H9 (cell line): ENCODE results near the gene CHD9NB. TPM values are rescaled to one million over a fixed set of nuclear protein-coding genes. Genes with fewer than 3 reads are reported as not detected.

ENCODE experiments used
- DNase-seq: peaks from one replicate; pipeline ENCODE4 v3.0.0-alpha.2; 2017
- H2AFZ ChIP-seq: one replicate; pipeline ENCODE4 v1.6.1; 2013; ENCODE audit warnings: mild to moderate bottlenecking, low read length, control low read depth, moderate library complexity
- H2AK5ac ChIP-seq: 2 replicates; pipeline ENCODE4 v1.6.1; 2013; ENCODE audit warnings: low read length, control low read depth, mixed read lengths; ENCODE audit not compliant: insufficient read length
- H2BK120ac ChIP-seq: one replicate; pipeline ENCODE4 v1.6.1; 2013; ENCODE audit warnings: low read depth, mild to moderate bottlenecking, low read length, control low read depth, inconsistent platforms; ENCODE audit not compliant: poor library complexity, severe bottlenecking
- H2BK12ac ChIP-seq: 2 replicates; pipeline ENCODE4 v1.6.1; 2013; ENCODE audit warnings: low read length, control low read depth, mixed read lengths, low read depth; ENCODE audit not compliant: insufficient read length
- H2BK15ac ChIP-seq: 2 replicates; pipeline ENCODE4 v1.6.1; 2013; ENCODE audit warnings: low read depth, low read length, control low read depth
- H2BK20ac ChIP-seq: one replicate; pipeline ENCODE4 v1.6.1; 2013; ENCODE audit warnings: low read depth, mild to moderate bottlenecking, low read length, control low read depth, inconsistent platforms; ENCODE audit not compliant: poor library complexity, severe bottlenecking
- H2BK5ac ChIP-seq: 2 replicates; pipeline ENCODE4 v1.6.1; 2013; ENCODE audit warnings: low read length, control low read depth, mixed read lengths; ENCODE audit not compliant: insufficient read length
- H3K14ac ChIP-seq: 2 replicates; pipeline ENCODE4 v1.6.1; 2013; ENCODE audit warnings: low read length, control low read depth; ENCODE audit not compliant: insufficient read depth
- H3K18ac ChIP-seq: 2 replicates; pipeline ENCODE4 v1.6.1; 2013; ENCODE audit warnings: low read depth, mild to moderate bottlenecking, mixed read lengths, low read length, control low read depth; ENCODE audit not compliant: insufficient read length
- H3K23ac ChIP-seq: 2 replicates; pipeline ENCODE4 v1.6.1; 2013; ENCODE audit warnings: low read length, control low read depth, mixed read lengths, low read depth; ENCODE audit not compliant: insufficient read length
- H3K23me2 ChIP-seq: 2 replicates; pipeline ENCODE4 v1.6.1; 2013; ENCODE audit warnings: low read depth, mild to moderate bottlenecking, mixed read lengths, low read length, control low read depth; ENCODE audit not compliant: insufficient read length, poor library complexity, severe bottlenecking
- H3K27ac ChIP-seq: 2 replicates; pipeline ENCODE4 v1.5.1; 2013; ENCODE audit warnings: low read length, control low read depth, mixed read lengths, low read depth; ENCODE audit not compliant: insufficient read length
- H3K27me3 ChIP-seq: 2 replicates; pipeline ENCODE4 v1.6.1; 2013; ENCODE audit warnings: low read length, control low read depth, inconsistent platforms; ENCODE audit not compliant: insufficient read depth
- H3K4ac ChIP-seq: 2 replicates; pipeline ENCODE4 v1.6.1; 2013; ENCODE audit warnings: low read depth, mild to moderate bottlenecking, control low read depth, inconsistent platforms, low read length, moderate library complexity
- H3K4me1 ChIP-seq: 2 replicates; pipeline ENCODE4 v1.6.1; 2013; ENCODE audit warnings: low read length, control low read depth, inconsistent platforms; ENCODE audit not compliant: insufficient read depth
- H3K4me2 ChIP-seq: 2 replicates; pipeline ENCODE4 v1.6.1; 2013; ENCODE audit warnings: low read length, control low read depth, mixed read lengths; ENCODE audit not compliant: insufficient read length, insufficient read depth
- H3K56ac ChIP-seq: 2 replicates; pipeline ENCODE4 v1.6.1; 2013; ENCODE audit warnings: low read depth, mild to moderate bottlenecking, mixed read lengths, low read length, control low read depth; ENCODE audit not compliant: insufficient read length
- H3K79me1 ChIP-seq: 2 replicates; pipeline ENCODE4 v1.6.1; 2013; ENCODE audit warnings: low read depth, mild to moderate bottlenecking, moderate library complexity, low read length, control low read depth, inconsistent platforms; ENCODE audit not compliant: insufficient read depth, poor library complexity, severe bottlenecking
- H3K79me2 ChIP-seq: 2 replicates; pipeline ENCODE4 v1.6.1; 2013; ENCODE audit warnings: low read length, control low read depth, inconsistent platforms; ENCODE audit not compliant: insufficient read depth
- H3K9ac ChIP-seq: 2 replicates; pipeline ENCODE4 v1.6.1; 2013; ENCODE audit warnings: low read length, control low read depth, mixed read lengths; ENCODE audit not compliant: insufficient read length; ENCODE audit errors: extremely low read depth
- H3K9me3 ChIP-seq: one replicate; pipeline ENCODE4 v1.6.1; 2013; ENCODE audit warnings: low read depth, low read length, inconsistent platforms; ENCODE audit not compliant: control insufficient read depth
- H3T11ph ChIP-seq: one replicate; pipeline ENCODE4 v1.6.1; 2013; ENCODE audit warnings: mild to moderate bottlenecking, low read length, control low read depth, inconsistent platforms
- H4K20me1 ChIP-seq: one replicate; pipeline ENCODE4 v1.6.1; 2013; ENCODE audit not compliant: control insufficient read depth, insufficient read length, insufficient read depth
- H4K5ac ChIP-seq: 2 replicates; pipeline ENCODE4 v1.6.1; 2013; ENCODE audit warnings: low read depth, mild to moderate bottlenecking, mixed read lengths, low read length, control low read depth; ENCODE audit not compliant: insufficient read length
- H4K8ac ChIP-seq: replicated peaks from 2 replicates; pipeline ENCODE4 v1.6.1; 2013; ENCODE audit warnings: low read length, control low read depth, mixed read lengths, low read depth; ENCODE audit not compliant: insufficient read length
- H4K91ac ChIP-seq: 2 replicates; pipeline ENCODE4 v1.6.1; 2013; ENCODE audit warnings: low read depth, mild to moderate bottlenecking, moderate library complexity, mixed read lengths, low read length, control low read depth; ENCODE audit not compliant: insufficient read length
- H3K27ac Mint-ChIP-seq, 3 experiments: 2 replicates in 2 of 3; 3 replicates in 1 of 3; pipeline ENCODE4 v1.8.0; 2020 to 2021; ENCODE audit warnings: mixed read lengths in 3 of 3, mild to moderate bottlenecking in 1 of 3, moderate library complexity in 1 of 3
- H3K27me3 Mint-ChIP-seq: 2 replicates; pipeline ENCODE4 v1.8.0; 2021; ENCODE audit warnings: low read depth, mild to moderate bottlenecking, moderate library complexity, mixed read lengths
- H3K36me3 Mint-ChIP-seq, 3 experiments: 2 replicates in 2 of 3; 3 replicates in 1 of 3; pipeline ENCODE4 v1.8.0; 2020 to 2021; ENCODE audit warnings: low read depth in 3 of 3, mixed read lengths in 3 of 3; ENCODE audit not compliant: insufficient read depth in 1 of 3
- H3K4me1 Mint-ChIP-seq, 2 experiments: 2 replicates each; pipeline ENCODE4 v1.8.0; 2020; ENCODE audit warnings: mixed read lengths in 2 of 2
- H3K4me3 Mint-ChIP-seq, 2 experiments: 2 replicates in 1 of 2; 3 replicates in 1 of 2; pipeline ENCODE4 v1.8.0; 2020 to 2021; ENCODE audit warnings: mild to moderate bottlenecking in 2 of 2, mixed read lengths in 2 of 2, moderate library complexity in 1 of 2
- H3K9me3 Mint-ChIP-seq, 2 experiments: 2 replicates in 1 of 2; 3 replicates in 1 of 2; pipeline ENCODE4 v1.8.0; 2020; ENCODE audit warnings: mild to moderate bottlenecking in 2 of 2, mixed read lengths in 2 of 2, moderate library complexity in 1 of 2
- CTCF ChIP-seq: fragments of 200-600 bp; sonication (generic); conservative IDR thresholded peaks from 3 replicates; pipeline ENCODE4 v1.8.0; 2021; ENCODE audit warnings: antibody characterized with exemption, mild to moderate bottlenecking
- WGBS: extraction: QIAGEN DNeasy Blood & Tissue Kit; methylation state at CpG from one replicate; pipeline ENCODE4 v1.1.7; 2013; ENCODE audit warnings: missing lambda C conversion rate, low lambda C conversion rate, mixed read lengths; ENCODE audit not compliant: insufficient read length; ENCODE audit errors: extremely low coverage; 5-methylcytosine and 5-hydroxymethylcytosine counted together
- total RNA-seq: library from RNA; stranded (reverse); gene quantifications from 2 replicates; pipeline ENCODE4 v1.2.1, GENCODE V29; 2021

Gene CHD9NB
- total RNA-seq, 1 experiment from 2014 or later: 3.3 TPM

GRCh38 chr16:53085369-53085843 is 32.7 kb upstream of the CHD9NB start:
- no peak overlapping the region for H3K56ac ChIP-seq
- no peak overlapping the region for H2AK5ac ChIP-seq
- H3K9me3 ChIP-seq: no peaks in the 10 kb centered on the region
- H3K9ac ChIP-seq: no peak overlapping the region
- H2BK15ac ChIP-seq: no peak overlapping the region
- H2BK12ac ChIP-seq: no peak overlapping the region
- H3K23ac ChIP-seq: no peak overlapping the region
- H4K5ac ChIP-seq: no peak overlapping the region
- WGBS: no CpG with 5 or more reads among the region's 4 CpGs
- H3K27me3 ChIP-seq: no peaks in the 10 kb centered on the region
- no peak overlapping the region for H3K27ac ChIP-seq
- no peak overlapping the region for H2BK5ac ChIP-seq
- no peaks in the 10 kb centered on the region for H3K27me3 Mint-ChIP-seq
- no peaks in the 10 kb centered on the region; a peak in 1 of 5 replicates for H3K9me3 Mint-ChIP-seq
- H3K4me1 ChIP-seq: peaks cover 20% of the 10 kb centered on the region; the same call in 1 of the 2 replicates
- no peak overlapping the region for H3K4ac ChIP-seq
- DNase-seq: no peak
- no peaks in the 10 kb centered on the region for H3K79me2 ChIP-seq
- H3K18ac ChIP-seq: no peak overlapping the region
- H3K79me1 ChIP-seq: no peaks in the 10 kb centered on the region
- no peak overlapping the region for H2AFZ ChIP-seq
- no peaks in the 10 kb centered on the region for H4K20me1 ChIP-seq
- H2BK120ac ChIP-seq: no peak overlapping the region
- H2BK20ac ChIP-seq: no peak overlapping the region
- no peak overlapping the region for H3K4me2 ChIP-seq
- no peak overlapping the region for H3T11ph ChIP-seq
- no peak overlapping the region for H4K91ac ChIP-seq
- H3K4me1 Mint-ChIP-seq: peaks cover 63 to 71% of the 10 kb centered on the region in 2 experiments
- H3K27ac Mint-ChIP-seq: 0 out of 7 replicates have a peak overlapping the region, but pooled peaks of 1 of the 3 experiments have one; percentile 28
- peaks cover 0 to 12% (median 7%) of the 10 kb centered on the region in 3 experiments; a peak in 3 of 7 replicates for H3K36me3 Mint-ChIP-seq
- H3K14ac ChIP-seq: no peak overlapping the region; the same call in 1 of the 2 replicates
- H3K4me3 Mint-ChIP-seq: no peak overlapping the region
- no peaks in the 10 kb centered on the region for H3K23me2 ChIP-seq
- no peak overlapping the region for H4K8ac ChIP-seq
- no peak for TF ChIP-seq CTCF
